Stimulated activated CD8-positive, alpha-beta memory T cell treated with anti-CD3 and anti-CD28 coated beads, Interleukin-7, amount 100 ng/mL, for 1 hour (primary cell): ENCODE results near the gene LZTS2.

ENCODE experiments used
- DNase-seq, 2 donors: peaks; one replicate each; pipeline ENCODE4 v3.0.0-alpha.2; 2020; ENCODE audit warnings: low read depth in 2 of 2

LZTS2 gene

GRCh38 chr10:101014966-101015581, 15.5 kb downstream of the LZTS2 start:
- no peak for DNase-seq

- no peak for DNase-seq
Observed at GRCh38 chr10:101015582-101015973, 16.0 kb downstream of the LZTS2 start.

- no peak for DNase-seq
Observed at GRCh38 chr10:101016814-101017213, 17.2 kb downstream of the LZTS2 start.

GRCh38 chr10:101018118-101018599, 18.6 kb downstream of the LZTS2 start:
- DNase-seq = no peak

GRCh38 chr10:101018600-101019439, 19.2 kb downstream of the LZTS2 start:
- DNase-seq = peak in 1 of 2 donors; percentile 53

- no peak for DNase-seq
Observed at GRCh38 chr10:101019440-101019703, 19.8 kb downstream of the LZTS2 start.

GRCh38 chr10:101020427-101021075, 20.9 kb downstream of the LZTS2 start:
- no peak for DNase-seq

GRCh38 chr10:101021239-101021638, 21.6 kb downstream of the LZTS2 start:
- DNase-seq = no peak

GRCh38 chr10:101021692-101022251, 22.2 kb downstream of the LZTS2 start:
- no peak for DNase-seq

GRCh38 chr10:101022967-101023705, 23.5 kb downstream of the LZTS2 start:
- no peak for DNase-seq

- no peak for DNase-seq
Observed at GRCh38 chr10:101027106-101027720, 27.6 kb downstream of the LZTS2 start.

- no peak for DNase-seq
Observed at GRCh38 chr10:101028446-101029337, 29.1 kb downstream of the LZTS2 start.

GRCh38 chr10:101029520-101030295, 30.1 kb downstream of the LZTS2 start:
- no peak for DNase-seq

GRCh38 chr10:101030496-101031127, 31.0 kb downstream of the LZTS2 start:
- DNase-seq = no peak

GRCh38 chr10:101031128-101031795, 31.7 kb downstream of the LZTS2 start, which contains the start of the genes PDZD7 and SFXN3:
Gene PDZD7, minus strand, starts transcription at chr10:101031129. Its CDS starts 910 bp downstream, at chr10:101030219.
Gene SFXN3, plus strand, starts transcription at chr10:101031234. Its CDS starts 3,461 bp downstream, at chr10:101034695.
- peak; percentile 93 to 94 for DNase-seq

GRCh38 chr10:101031796-101032636, 32.4 kb downstream of the LZTS2 start:
- DNase-seq = peak; percentile 58 to 59

GRCh38 chr10:101032637-101033224, 33.1 kb downstream of the LZTS2 start:
- DNase-seq = peak; percentile 27 to 43
